H1 (cell line): Measurements from ENCODE around the gene HGFAC. TPM values are rescaled to one million over a fixed set of nuclear protein-coding genes. Genes with fewer than 3 reads are reported as not detected.

Source experiments
- HDAC6 ChIP-seq: IDR thresholded peaks from one replicate; pipeline ENCODE4 v1.7.1; 2012; ENCODE audit warnings: low read depth, mild to moderate bottlenecking, inconsistent platforms, low read length, moderate library complexity
- KDM4A ChIP-seq: IDR thresholded peaks from one replicate; pipeline ENCODE4 v1.7.1; 2012; ENCODE audit warnings: low read depth, mild to moderate bottlenecking, moderate library complexity, low read length, inconsistent platforms; ENCODE audit not compliant: severe bottlenecking
- POLR2AphosphoS5 ChIP-seq: IDR thresholded peaks from 2 replicates; pipeline ENCODE4 v1.6.1; 2011; ENCODE audit warnings: low read depth, low read length
- SAP30 ChIP-seq: fragments of 300-600 bp; sonication (generic); IDR thresholded peaks from 2 replicates; pipeline ENCODE4 v1.7.1; 2012; ENCODE audit warnings: low read length, moderate library complexity, mild to moderate bottlenecking, inconsistent platforms; ENCODE audit not compliant: insufficient read depth, insufficient replicate concordance
- TEAD4 ChIP-seq: IDR thresholded peaks from 2 replicates; pipeline ENCODE4 v1.6.1; 2012; ENCODE audit warnings: low read depth, low read length, inconsistent platforms, mixed read lengths
- polyA plus RNA-seq, 7 experiments: library from polyadenylated mRNA; depleted of rRNA in 3 of 7; stranded (reverse) in 5 of 7; unstranded in 2 of 7; fragments of >200 nt in 5 of 7; fragments of 200-250 nt in 2 of 7; gene quantifications; 1 replicate in 5 of 7; 2 replicates in 1 of 7; 4 replicates in 1 of 7; pipeline versions ENCODE4 v1.2.1 to v1.2.3, GENCODE V29; 2011 to 2013; ENCODE audit warnings: missing spikeins in 2 of 7, mixed read lengths in 2 of 7
- total RNA-seq: library from RNA; stranded (reverse); fragmentation: NEBNext Ultra II Directional; extraction: Animal tissue kit (Norgen Biotek cat#: 25700); gene quantifications from 2 replicates; pipeline ENCODE4 v1.2.1, GENCODE V29; 2021

The HGFAC gene
- total and polyA plus RNA-seq, 2 of the 8 experiments (the other 6 are each of a cell fraction or from before 2014, with no cell fraction given) = 0.14 to 0.15 TPM

- TF ChIP-seq HDAC6 = no peak
- TF ChIP-seq SAP30 = no peak
- no peak for TF ChIP-seq TEAD4
- TF ChIP-seq POLR2AphosphoS5 = no peak
- TF ChIP-seq KDM4A = no peak
Observed at GRCh38 chr4:3420606-3420955, 21.2 kb upstream of the HGFAC start (continued).
